Loucy (cell line): ENCODE data around the gene CAPN11.
A peak's percentile ranks its signal among the peaks of the same experiment; 100 is the strongest.

Experiments used
- H2AFZ ChIP-seq: fragments of 200-600 bp; sonication (generic); 2 replicates; pipeline ENCODE4 v1.6.0; 2016; ENCODE audit warnings: antibody characterized with exemption, mild to moderate bottlenecking, low read length, moderate library complexity
- H3F3A ChIP-seq: fragments of 200-600 bp; 2 replicates; pipeline ENCODE4 v1.6.0; 2016; ENCODE audit warnings: antibody characterized with exemption, low read depth, mild to moderate bottlenecking
- H3K27me3 ChIP-seq: fragments of 200-600 bp; sonication (generic); 2 replicates; pipeline ENCODE4 v1.6.1; 2014; ENCODE audit warnings: low read length, mild to moderate bottlenecking; ENCODE audit not compliant: insufficient read depth, poor library complexity, severe bottlenecking
- H3K36me3 ChIP-seq: fragments of 200-600 bp; sonication (generic); 2 replicates; pipeline ENCODE4 v1.6.1; 2016; ENCODE audit warnings: low read length; ENCODE audit not compliant: insufficient read depth
- H3K4me1 ChIP-seq: fragments of 200-600 bp; sonication (generic); 2 replicates; pipeline ENCODE4 v1.5.1; 2014; ENCODE audit warnings: low read length, mild to moderate bottlenecking; ENCODE audit not compliant: insufficient read depth, poor library complexity, severe bottlenecking
- H3K4me2 ChIP-seq: fragments of 200-600 bp; sonication (generic); 2 replicates; pipeline ENCODE4 v1.6.0; 2014; ENCODE audit warnings: antibody characterized with exemption, low read length, low read depth, mild to moderate bottlenecking; ENCODE audit not compliant: poor library complexity, severe bottlenecking
- H3K4me3 ChIP-seq: fragments of 200-600 bp; sonication (generic); 2 replicates; pipeline ENCODE4 v1.5.1; 2014; ENCODE audit warnings: low read length, mild to moderate bottlenecking, mixed read lengths; ENCODE audit not compliant: poor library complexity, severe bottlenecking
- H3K79me2 ChIP-seq: fragments of 200-600 bp; sonication (generic); 2 replicates; pipeline ENCODE4 v1.6.1; 2014; ENCODE audit warnings: low read length; ENCODE audit not compliant: insufficient read depth
- H3K9ac ChIP-seq: fragments of 200-600 bp; sonication (generic); 2 replicates; pipeline ENCODE4 v1.6.0; 2014; ENCODE audit warnings: mild to moderate bottlenecking, low read depth, low read length, moderate library complexity; ENCODE audit not compliant: poor library complexity, severe bottlenecking
- H3K9me2 ChIP-seq: fragments of 200-600 bp; sonication (generic); replicated peaks from 2 replicates; pipeline ENCODE4 v1.6.1; 2016; ENCODE audit warnings: low read depth, low read length, mixed read lengths
- H3K9me3 ChIP-seq: fragments of 200-600 bp; sonication (generic); 2 replicates; pipeline ENCODE4 v1.6.1; 2014; ENCODE audit warnings: mild to moderate bottlenecking, antibody characterized with exemption, low read length, low read depth; ENCODE audit not compliant: insufficient read depth
- H4K20me1 ChIP-seq: fragments of 200-600 bp; sonication (generic); 2 replicates; pipeline ENCODE4 v1.6.0; 2014; ENCODE audit warnings: antibody characterized with exemption, low read length, mild to moderate bottlenecking; ENCODE audit not compliant: insufficient read depth, poor library complexity, severe bottlenecking
- EZH2phosphoT487 ChIP-seq: fragments of 200-600 bp; IDR thresholded peaks from 2 replicates; pipeline ENCODE4 v1.6.1; 2018; ENCODE audit warnings: antibody characterized with exemption, mild to moderate bottlenecking, moderate library complexity, borderline replicate concordance
- TF ChIP-seq, protein P1 (sequence below): fragments of 200-600 bp; sonication (generic); conservative IDR thresholded peaks from 2 replicates; pipeline ENCODE4 v1.5.1; 2014; ENCODE audit warnings: mild to moderate bottlenecking, antibody characterized with exemption, low read length

Gene CAPN11

GRCh38 chr6:44198684-44199083, 40.1 kb downstream of the CAPN11 start:
- Histone ChIP-seq H3K36me3 (no peaks in the 10 kb centered on the region), H3K4me2 (no peak overlapping the region), H3K9me3 (no peaks in the 10 kb centered on the region), H3K4me3 (no peak overlapping the region), H3K4me1 (peaks cover 14% of the 10 kb centered on the region), H4K20me1 (no peaks in the 10 kb centered on the region), H3K9ac (no peak overlapping the region), H3K79me2 (no peaks in the 10 kb centered on the region), H3F3A (no peaks in the 10 kb centered on the region), H3K27me3 (no peaks in the 10 kb centered on the region), H2AFZ (no peak overlapping the region), H3K9me2 (no peaks in the 10 kb centered on the region)
- TF ChIP-seq EZH2phosphoT487, result no peak
- TF ChIP-seq, protein P1, sequence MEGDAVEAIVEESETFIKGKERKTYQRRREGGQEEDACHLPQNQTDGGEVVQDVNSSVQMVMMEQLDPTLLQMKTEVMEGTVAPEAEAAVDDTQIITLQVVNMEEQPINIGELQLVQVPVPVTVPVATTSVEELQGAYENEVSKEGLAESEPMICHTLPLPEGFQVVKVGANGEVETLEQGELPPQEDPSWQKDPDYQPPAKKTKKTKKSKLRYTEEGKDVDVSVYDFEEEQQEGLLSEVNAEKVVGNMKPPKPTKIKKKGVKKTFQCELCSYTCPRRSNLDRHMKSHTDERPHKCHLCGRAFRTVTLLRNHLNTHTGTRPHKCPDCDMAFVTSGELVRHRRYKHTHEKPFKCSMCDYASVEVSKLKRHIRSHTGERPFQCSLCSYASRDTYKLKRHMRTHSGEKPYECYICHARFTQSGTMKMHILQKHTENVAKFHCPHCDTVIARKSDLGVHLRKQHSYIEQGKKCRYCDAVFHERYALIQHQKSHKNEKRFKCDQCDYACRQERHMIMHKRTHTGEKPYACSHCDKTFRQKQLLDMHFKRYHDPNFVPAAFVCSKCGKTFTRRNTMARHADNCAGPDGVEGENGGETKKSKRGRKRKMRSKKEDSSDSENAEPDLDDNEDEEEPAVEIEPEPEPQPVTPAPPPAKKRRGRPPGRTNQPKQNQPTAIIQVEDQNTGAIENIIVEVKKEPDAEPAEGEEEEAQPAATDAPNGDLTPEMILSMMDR, result no peak

GRCh38 chr6:44199883-44200282, 41.3 kb downstream of the CAPN11 start:
- Histone ChIP-seq H3K36me3 (no peaks in the 10 kb centered on the region), H3K4me3 (no peak overlapping the region), H3K4me2 (no peak overlapping the region), H3K79me2 (no peaks in the 10 kb centered on the region), H3K27me3 (no peaks in the 10 kb centered on the region), H4K20me1 (no peaks in the 10 kb centered on the region), H3F3A (no peaks in the 10 kb centered on the region), H3K9ac (no peak overlapping the region), H3K4me1 (peaks cover 24% of the 10 kb centered on the region), H2AFZ (no peak overlapping the region), H3K9me2 (no peaks in the 10 kb centered on the region), H3K9me3 (no peaks in the 10 kb centered on the region)
- TF ChIP-seq, protein P1, result no peak
- no peak for TF ChIP-seq EZH2phosphoT487

- Histone ChIP-seq H3K9me2 (no peaks in the 10 kb centered on the region), H3K36me3 (no peaks in the 10 kb centered on the region), H3K27me3 (no peaks in the 10 kb centered on the region), H3K9me3 (no peaks in the 10 kb centered on the region), H3K4me2 (peak overlapping the region; percentile 20), H3F3A (no peaks in the 10 kb centered on the region), H2AFZ (peak overlapping the region; percentile 59; the same call in 1 of the 2 replicates), H4K20me1 (no peaks in the 10 kb centered on the region), H3K4me1 (peaks cover 26% of the 10 kb centered on the region), H3K4me3 (no peak overlapping the region), H3K79me2 (no peaks in the 10 kb centered on the region), H3K9ac (peak overlapping the region; percentile 19)
- no peak for TF ChIP-seq EZH2phosphoT487
- TF ChIP-seq, protein P1, result no peak
Observed at GRCh38 chr6:44201200-44201599, 42.6 kb downstream of the CAPN11 start.
